ENCODE data around the gene ZNF407. TPM values are rescaled to one million over a fixed set of nuclear protein-coding genes. Genes with fewer than 3 reads are reported as not detected.

ZNF407 gene
- total RNA-seq, 1 donor: 16.6 TPM

DNA sequence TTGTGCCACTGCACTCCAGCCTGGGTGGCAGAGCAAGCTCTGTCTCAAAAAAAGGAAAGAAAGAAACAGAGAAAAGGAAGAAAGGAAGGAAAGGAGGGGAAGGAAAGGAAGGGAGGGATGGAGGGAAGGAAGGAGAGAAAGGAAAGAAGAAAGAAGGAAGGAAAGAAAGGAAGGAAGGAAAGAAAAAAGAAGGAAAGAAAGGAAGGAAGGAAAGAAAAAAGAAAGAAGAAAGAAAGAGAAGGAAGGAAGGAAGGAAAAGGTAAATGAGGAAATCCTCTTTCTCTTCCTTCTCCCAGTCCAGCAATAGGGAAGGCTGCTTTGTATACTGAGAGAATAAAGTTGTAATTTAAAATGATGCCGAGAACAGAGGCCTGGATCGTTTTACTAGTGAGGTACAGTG lies 22.8 kb upstream of the ZNF407 start:
- Histone ChIP-seq H3K36me3 (ENCODE audit: insufficient read depth, low read length) (no peaks in the 10 kb centered on the region), H4K20me1 (ENCODE audit: insufficient read depth, low read length) (no peaks in the 10 kb centered on the region), H3K4me2 (ENCODE audit: insufficient read depth, low read length) (no peak overlapping the region), H3K27ac (ENCODE audit: low read depth, low read length) (no peak overlapping the region), H3K4me3 (ENCODE audit: insufficient read depth, low read length) (no peak overlapping the region), H2AFZ (ENCODE audit: low read length) (no peak overlapping the region), H3K4me1 (ENCODE audit: insufficient read depth, low read length) (no peaks in the 10 kb centered on the region), H3K79me2 (ENCODE audit: insufficient read depth, low read length) (no peaks in the 10 kb centered on the region), H3K27me3 (ENCODE audit: insufficient read depth, low read length) (peaks cover 8% of the 10 kb centered on the region), H3K9me3 (ENCODE audit: low read depth, low read length) (no peaks in the 10 kb centered on the region)
- no peak for DNase-seq (ENCODE audit: insufficient read length, low spot score, missing footprints)
- TF ChIP-seq, protein P1, sequence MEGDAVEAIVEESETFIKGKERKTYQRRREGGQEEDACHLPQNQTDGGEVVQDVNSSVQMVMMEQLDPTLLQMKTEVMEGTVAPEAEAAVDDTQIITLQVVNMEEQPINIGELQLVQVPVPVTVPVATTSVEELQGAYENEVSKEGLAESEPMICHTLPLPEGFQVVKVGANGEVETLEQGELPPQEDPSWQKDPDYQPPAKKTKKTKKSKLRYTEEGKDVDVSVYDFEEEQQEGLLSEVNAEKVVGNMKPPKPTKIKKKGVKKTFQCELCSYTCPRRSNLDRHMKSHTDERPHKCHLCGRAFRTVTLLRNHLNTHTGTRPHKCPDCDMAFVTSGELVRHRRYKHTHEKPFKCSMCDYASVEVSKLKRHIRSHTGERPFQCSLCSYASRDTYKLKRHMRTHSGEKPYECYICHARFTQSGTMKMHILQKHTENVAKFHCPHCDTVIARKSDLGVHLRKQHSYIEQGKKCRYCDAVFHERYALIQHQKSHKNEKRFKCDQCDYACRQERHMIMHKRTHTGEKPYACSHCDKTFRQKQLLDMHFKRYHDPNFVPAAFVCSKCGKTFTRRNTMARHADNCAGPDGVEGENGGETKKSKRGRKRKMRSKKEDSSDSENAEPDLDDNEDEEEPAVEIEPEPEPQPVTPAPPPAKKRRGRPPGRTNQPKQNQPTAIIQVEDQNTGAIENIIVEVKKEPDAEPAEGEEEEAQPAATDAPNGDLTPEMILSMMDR (IDR thresholded peaks at IDR 0.05; ENCODE audit: extremely low read depth, low read depth, low read length): no peak

DNA sequence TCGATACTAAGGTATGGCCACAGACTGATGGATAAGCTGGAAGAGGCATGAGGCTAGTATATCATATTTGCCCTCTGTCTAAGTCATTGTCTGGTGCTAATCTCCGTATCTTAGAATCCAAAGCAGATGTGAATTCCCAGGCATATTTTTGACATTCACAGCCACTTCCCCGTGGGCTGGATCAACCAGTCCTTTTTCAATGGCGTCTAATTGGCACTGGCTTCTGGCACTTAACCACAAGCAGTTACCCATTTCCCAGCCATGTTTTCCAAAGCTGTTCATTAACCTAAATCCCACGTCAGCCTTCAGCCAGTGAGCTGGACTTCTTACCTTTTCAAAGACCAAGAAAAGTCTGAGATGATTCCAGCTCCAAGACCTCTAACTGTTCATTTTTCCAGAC lies 20.7 kb upstream of the ZNF407 start:
- TF ChIP-seq, protein P1 (IDR thresholded peaks at IDR 0.05; ENCODE audit: extremely low read depth, low read depth, low read length): no peak
- no peak for DNase-seq (ENCODE audit: insufficient read length, low spot score, missing footprints)
- H3K36me3 ChIP-seq (ENCODE audit: insufficient read depth, low read length): no peaks in the 10 kb centered on the region

GRCh38 chr18:74579496-74580065 lies 18.1 kb upstream of the ZNF407 start:
- H2AFZ ChIP-seq (ENCODE audit: low read length): no peak overlapping the region
- no peak overlapping the region for H3K4me2 ChIP-seq (ENCODE audit: insufficient read depth, low read length)
- no peaks in the 10 kb centered on the region for H4K20me1 ChIP-seq (ENCODE audit: insufficient read depth, low read length)
- H3K27me3 ChIP-seq (ENCODE audit: insufficient read depth, low read length): peaks cover 8% of the 10 kb centered on the region
- H3K79me2 ChIP-seq (ENCODE audit: insufficient read depth, low read length): no peaks in the 10 kb centered on the region
- H3K4me3 ChIP-seq (ENCODE audit: insufficient read depth, low read length): no peak overlapping the region
- H3K4me1 ChIP-seq (ENCODE audit: insufficient read depth, low read length): no peaks in the 10 kb centered on the region
- no peaks in the 10 kb centered on the region for H3K36me3 ChIP-seq (ENCODE audit: insufficient read depth, low read length)
- no peak overlapping the region for H3K27ac ChIP-seq (ENCODE audit: low read depth, low read length)
- no peaks in the 10 kb centered on the region for H3K9me3 ChIP-seq (ENCODE audit: low read depth, low read length)
- DNase-seq (ENCODE audit: insufficient read length, low spot score, missing footprints): no peak
- TF ChIP-seq, protein P1 (IDR thresholded peaks at IDR 0.05; ENCODE audit: extremely low read depth, low read depth, low read length): no peak

More for the DNA sequence above, 20.7 kb upstream of the ZNF407 start:
- no peak overlapping the region for H3K27ac ChIP-seq (ENCODE audit: low read depth, low read length)
- H3K4me1 ChIP-seq (ENCODE audit: insufficient read depth, low read length): no peaks in the 10 kb centered on the region
- no peaks in the 10 kb centered on the region for H3K9me3 ChIP-seq (ENCODE audit: low read depth, low read length)
- peaks cover 8% of the 10 kb centered on the region for H3K27me3 ChIP-seq (ENCODE audit: insufficient read depth, low read length)
- no peak overlapping the region for H2AFZ ChIP-seq (ENCODE audit: low read length)
- no peaks in the 10 kb centered on the region for H3K79me2 ChIP-seq (ENCODE audit: insufficient read depth, low read length)
- H3K4me3 ChIP-seq (ENCODE audit: insufficient read depth, low read length): no peak overlapping the region
- H4K20me1 ChIP-seq (ENCODE audit: insufficient read depth, low read length): no peaks in the 10 kb centered on the region
- H3K4me2 ChIP-seq (ENCODE audit: insufficient read depth, low read length): no peak overlapping the region

DNA sequence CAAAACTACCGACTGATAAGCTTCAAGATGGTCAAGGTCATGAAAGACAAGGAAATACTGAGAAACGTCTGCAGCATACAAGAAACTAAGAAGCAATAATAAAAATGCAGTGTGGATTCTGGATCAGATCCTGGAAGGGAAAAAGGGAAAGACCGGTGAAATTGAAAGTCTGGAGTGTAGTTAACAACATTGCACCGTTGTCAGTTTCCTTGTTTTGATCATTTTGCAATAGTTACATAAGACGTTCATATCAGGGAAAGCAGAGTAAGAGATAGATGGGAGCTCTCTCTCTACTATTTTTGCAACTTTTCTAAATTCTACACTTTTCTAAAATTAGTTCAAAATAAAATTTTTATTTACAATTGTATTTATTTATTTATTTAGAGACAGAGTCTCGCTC lies 15.0 kb upstream of the ZNF407 start:
- H3K4me1 ChIP-seq (ENCODE audit: insufficient read depth, low read length): no peaks in the 10 kb centered on the region
- H4K20me1 ChIP-seq (ENCODE audit: insufficient read depth, low read length): no peaks in the 10 kb centered on the region
- TF ChIP-seq, protein P1 (IDR thresholded peaks at IDR 0.05; ENCODE audit: extremely low read depth, low read depth, low read length): no peak
- no peak overlapping the region for H3K4me2 ChIP-seq (ENCODE audit: insufficient read depth, low read length)
- H3K36me3 ChIP-seq (ENCODE audit: insufficient read depth, low read length): no peaks in the 10 kb centered on the region
- no peaks in the 10 kb centered on the region for H3K9me3 ChIP-seq (ENCODE audit: low read depth, low read length)
- no peaks in the 10 kb centered on the region for H3K79me2 ChIP-seq (ENCODE audit: insufficient read depth, low read length)
- peaks cover 4% of the 10 kb centered on the region for H3K27me3 ChIP-seq (ENCODE audit: insufficient read depth, low read length)
- no peak overlapping the region for H3K27ac ChIP-seq (ENCODE audit: low read depth, low read length)
- no peak for DNase-seq (ENCODE audit: insufficient read length, low spot score, missing footprints)
- H3K4me3 ChIP-seq (ENCODE audit: insufficient read depth, low read length): no peak overlapping the region
- H2AFZ ChIP-seq (ENCODE audit: low read length): no peak overlapping the region

Measured in osteoblast (primary cell).